Transverse colon (tissue), 4 donors: ENCODE measurements around the gene UBL4A. TPM values are rescaled to one million over a fixed set of nuclear protein-coding genes. Genes with fewer than 3 reads are reported as not detected.

Experiments
- DNase-seq: peaks from one replicate; pipeline ENCODE4 v3.0.0-alpha.2; 2019
- H3K27ac ChIP-seq, 4 donors: fragments of 200-600 bp; sonication (generic); 2 replicates each; pipeline ENCODE4 v1.5.1; 2016 to 2018; ENCODE audit warnings: inconsistent platforms in 4 of 4
- H3K27me3 ChIP-seq: fragments of 200-600 bp; sonication (generic); 2 replicates; pipeline ENCODE4 v1.5.1; 2017; ENCODE audit warnings: inconsistent platforms
- H3K36me3 ChIP-seq, 4 donors: fragments of 200-600 bp; sonication (generic); 2 replicates each; pipeline ENCODE4 v1.5.1; 2017 to 2019; ENCODE audit warnings: inconsistent platforms in 4 of 4
- H3K4me1 ChIP-seq, 4 donors: fragments of 200-600 bp; sonication (generic); 2 replicates each; pipeline ENCODE4 v1.5.1; 2017 to 2020; ENCODE audit warnings: inconsistent platforms in 4 of 4
- H3K4me3 ChIP-seq, 4 donors: fragments of 200-600 bp; sonication (generic); 1 replicate in 1 of 4; 2 replicates in 3 of 4; pipeline versions ENCODE4 v1.5.1 to v1.6.1; 2017 to 2019; ENCODE audit warnings: inconsistent platforms in 4 of 4
- H3K9me3 ChIP-seq, 2 donors: fragments of 200-600 bp; sonication (generic); 2 replicates each; pipeline ENCODE4 v1.5.1; 2017 to 2019; ENCODE audit warnings: inconsistent platforms in 2 of 2
- CTCF ChIP-seq, 5 experiments: fragments of 200-600 bp in 3 of 5; fragments of 450-650 bp in 2 of 5; sonication (generic) in 3 of 5; IDR thresholded peaks; 1 replicate in 2 of 5; 2 replicates in 3 of 5; pipeline ENCODE4 v1.5.1; 2016 to 2017; ENCODE audit warnings: antibody characterized with exemption in 5 of 5, inconsistent platforms in 3 of 5, mild to moderate bottlenecking in 2 of 5, moderate library complexity in 1 of 5
- EP300 ChIP-seq: sonication (generic); formaldehyde crosslinking; IDR thresholded peaks from one replicate; pipeline ENCODE4 v1.6.1; 2017; ENCODE audit warnings: antibody characterized with exemption, low read depth
- POLR2A ChIP-seq: fragments of 450-650 bp; IDR thresholded peaks from one replicate; pipeline ENCODE4 v1.6.1; 2016; ENCODE audit warnings: antibody characterized with exemption, mild to moderate bottlenecking, moderate library complexity
- POLR2AphosphoS5 ChIP-seq, 3 donors: sonication (generic); formaldehyde crosslinking; IDR thresholded peaks; one replicate each; pipeline ENCODE4 v1.6.1; 2016; ENCODE audit warnings: antibody characterized with exemption in 3 of 3
- WGBS, 2 donors: methylation state at CpG; one replicate each; pipeline ENCODE4 v1.1.5; 2018; ENCODE audit warnings: low coverage in 1 of 2; 5-methylcytosine and 5-hydroxymethylcytosine counted together
- in situ Hi-C, 4 donors: fragments of 200-750 bp; cut with MboI; loops; one replicate each; pipeline versions ENCODE4 v1.15.0 to v1.15.1; 2017; ENCODE audit warnings: low sequenced_read_pairs in 3 of 4, low pct_ligation_motif_present in 1 of 4, low pct_unique_long_range_greater_than_20kb in 1 of 4
- intact Hi-C: fragments of 100-400 bp; cut with DNase I; formaldehyde crosslinking; loops from one replicate; pipeline ENCODE4 v1.15.1; 2023; ENCODE audit warnings: low total_unique reads
- total RNA-seq, 4 donors: library from RNA; depleted of rRNA; stranded (reverse); fragments of >200 nt; gene quantifications; one replicate each; pipeline ENCODE4 v1.1.0, GENCODE V29; 2016

UBL4A gene
- total RNA-seq, 4 donors from 2014 or later = 19.9 to 50.7 (median 42.7) TPM

DNA sequence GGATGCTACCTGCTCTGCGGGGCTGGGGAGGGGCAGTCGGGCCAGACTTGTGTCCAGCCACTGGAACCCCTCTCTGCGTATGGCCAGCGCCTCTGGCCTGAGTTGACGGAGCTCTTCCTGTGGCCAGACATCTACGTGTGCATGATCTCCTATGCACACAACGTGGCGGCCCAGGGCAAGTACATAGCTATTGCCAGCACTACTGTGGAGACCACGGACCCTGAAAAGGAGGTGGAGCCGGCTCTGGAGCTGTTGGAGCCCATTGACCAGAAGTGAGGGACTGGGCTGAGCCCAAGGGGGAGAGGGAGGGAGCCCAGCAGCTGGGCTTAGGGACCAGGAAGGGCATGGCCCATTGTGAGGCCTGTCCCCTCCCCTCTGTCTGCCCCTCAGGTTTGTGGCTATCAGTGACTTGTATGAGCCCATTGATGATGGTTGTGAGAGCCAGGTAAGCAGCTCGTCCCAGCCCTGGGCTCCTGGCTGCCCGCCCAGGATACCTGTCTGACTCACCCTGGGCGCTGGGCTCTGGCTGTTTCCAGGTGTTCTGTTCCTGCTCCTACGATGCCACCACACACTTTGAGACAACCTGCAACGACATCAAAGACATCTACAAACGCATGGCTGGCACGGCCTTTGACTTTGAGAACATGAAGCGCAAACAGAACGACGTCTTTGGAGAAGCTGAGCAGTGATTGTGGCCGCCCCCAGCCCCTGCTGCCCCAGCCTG lies 44.3 kb downstream of the UBL4A start:
- in situ Hi-C loops = no loop called here
- Histone ChIP-seq H3K27ac (no peak overlapping the region), H3K36me3 (no peaks in the 10 kb centered on the region), H3K27me3 (no peaks in the 10 kb centered on the region), H3K4me1 (peaks cover 3 to 30% (median 13%) of the 10 kb centered on the region in 4 donors), H3K4me3 (no peak overlapping the region), H3K9me3 (no peaks in the 10 kb centered on the region)
- TF ChIP-seq CTCF (IDR thresholded peaks at IDR 0.05) (no peak), POLR2A (no peak), EP300 (no peak), POLR2AphosphoS5 (IDR thresholded peaks at IDR 0.05) (no peak)
- WGBS, 2 donors = 84% methylated on average over 21 of the region's 21 CpGs; no CpG with 5 or more reads in 1 of the 2 donors
- no peak for DNase-seq
- intact Hi-C loops = loop anchor here (5.0 kb wide), 1 partner anchor 1305 kb away; no protein-coding TSS in a partner anchor

DNA sequence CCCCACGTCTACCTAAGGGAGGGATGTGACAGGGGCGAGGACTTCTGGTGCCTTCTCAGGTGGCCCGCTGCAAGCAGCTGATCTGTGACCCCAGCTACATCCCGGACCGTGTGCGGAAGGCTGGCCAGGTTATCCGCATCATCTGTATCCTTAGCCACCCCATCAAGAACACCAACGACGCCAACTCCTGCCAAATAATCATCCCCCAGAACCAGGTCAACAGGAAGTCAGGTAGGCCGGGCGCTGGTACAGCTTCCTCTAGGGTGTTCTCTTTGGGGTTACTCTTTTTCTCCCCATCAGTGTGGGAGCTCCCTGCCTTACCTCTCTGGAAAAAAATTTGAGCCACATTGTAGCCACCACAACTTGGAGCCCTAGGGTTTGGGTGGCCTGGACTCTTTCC lies 44.9 kb downstream of the UBL4A start:
- intact Hi-C loops = loop anchor here (5.0 kb wide), 1 partner anchor 1306 kb away; no protein-coding TSS in a partner anchor
- Histone ChIP-seq H3K27me3 (no peaks in the 10 kb centered on the region), H3K4me1 (peaks cover 3 to 30% (median 13%) of the 10 kb centered on the region in 4 donors), H3K9me3 (no peaks in the 10 kb centered on the region), H3K27ac (no peak overlapping the region), H3K4me3 (no peak overlapping the region), H3K36me3 (no peaks in the 10 kb centered on the region)
- in situ Hi-C loops = no loop called here
- DNase-seq = no peak
- no peak for TF ChIP-seq CTCF (IDR thresholded peaks at IDR 0.05)
- no peak for TF ChIP-seq POLR2A
- TF ChIP-seq POLR2AphosphoS5 (IDR thresholded peaks at IDR 0.05) = no peak
- no peak for TF ChIP-seq EP300
- 91% methylated on average over 11 of the region's 11 CpGs; no CpG with 5 or more reads in 1 of the 2 donors for WGBS, 2 donors

GRCh38 chrX:154440623-154441357 lies 45.6 kb downstream of the UBL4A start:
- 87% methylated on average over 13 of the region's 17 CpGs; no CpG with 5 or more reads in 1 of the 2 donors for WGBS, 2 donors
- Histone ChIP-seq H3K36me3 (no peaks in the 10 kb centered on the region), H3K27me3 (no peaks in the 10 kb centered on the region), H3K4me3 (no peak overlapping the region), H3K27ac (no peak overlapping the region), H3K4me1 (peaks cover 3 to 33% (median 13%) of the 10 kb centered on the region in 4 donors), H3K9me3 (no peaks in the 10 kb centered on the region)
- no peak for DNase-seq
- TF ChIP-seq POLR2A = no peak
- intact Hi-C loops (loop anchor here (5.0 kb wide), 1 partner anchor 1307 kb away; no protein-coding TSS in a partner anchor), in situ Hi-C loops (no loop called here)

DNA sequence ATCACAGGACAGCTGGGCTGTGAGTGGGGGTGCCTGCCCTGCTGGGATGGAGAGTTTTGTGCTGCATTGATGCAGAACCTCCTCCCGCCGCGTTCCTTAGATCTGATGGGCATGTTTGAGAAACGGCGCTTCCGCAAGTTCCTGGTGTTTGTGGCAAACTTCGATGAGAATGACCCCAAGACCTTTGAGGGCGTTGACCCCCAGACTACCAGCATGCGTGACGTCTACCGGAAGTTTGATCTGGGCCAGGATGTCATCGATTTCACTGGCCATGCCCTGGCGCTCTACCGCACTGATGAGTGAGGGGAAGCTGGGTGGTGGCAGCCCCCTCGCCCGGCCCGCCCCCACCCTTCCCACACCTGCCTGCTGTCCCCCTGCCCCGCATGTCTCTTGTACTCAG lies 46.6 kb downstream of the UBL4A start:
- no peak for DNase-seq
- H3K4me1 ChIP-seq = peaks cover 3 to 24% (median 8%) of the 10 kb centered on the region in 4 donors
- H3K4me3 ChIP-seq = no peak overlapping the region
- WGBS, 2 donors = 84% methylated on average over 18 of the region's 18 CpGs; no CpG with 5 or more reads in 1 of the 2 donors
- in situ Hi-C loops = no loop called here
- TF ChIP-seq POLR2AphosphoS5 (IDR thresholded peaks at IDR 0.05) = no peak
- TF ChIP-seq CTCF (IDR thresholded peaks at IDR 0.05) = no peak
- TF ChIP-seq EP300 = no peak
- no peak for TF ChIP-seq POLR2A
- no peaks in the 10 kb centered on the region for H3K27me3 ChIP-seq
- H3K36me3 ChIP-seq = no peaks in the 10 kb centered on the region
- intact Hi-C loops = loop anchor here (5.0 kb wide), 1 partner anchor 1307 kb away; no protein-coding TSS in a partner anchor
- H3K27ac ChIP-seq = no peak overlapping the region
- H3K9me3 ChIP-seq = no peaks in the 10 kb centered on the region
